WTC11 (cell line): ENCODE results near the gene MECR. TPM values are rescaled to one million over a fixed set of nuclear protein-coding genes. Genes with fewer than 3 reads are reported as not detected.

Experiments
- ATAC-seq: fragments of 200-7000 bp; cut with Tn5 transposase; 2 replicates; pipeline ENCODE4 v1.10.0; 2021; ENCODE audit warnings: mild to moderate bottlenecking, moderate library complexity
- CTCF ChIA-PET: fragments of 300-600 bp; sonication (Branson Sonifier 250); formaldehyde crosslinking; loops from one replicate; lab custom pipeline; 2021; ENCODE audit warnings: antibody characterized with exemption; lab: Charles Lee
- POLR2A ChIA-PET: fragments of 350-600 bp; sonication (Branson Sonifier 250); formaldehyde crosslinking; loops from one replicate; lab custom pipeline; 2021; ENCODE audit warnings: antibody characterized with exemption; lab: Charles Lee
- DNase-seq: peaks from one replicate; pipeline ENCODE4 v3.0.0; 2021; ENCODE audit warnings: low spot score
- H3K27ac Mint-ChIP-seq: 2 replicates; pipeline ENCODE4 v1.8.0; 2021; ENCODE audit warnings: mixed read lengths
- H3K27me3 Mint-ChIP-seq: 2 replicates; pipeline ENCODE4 v1.8.0; 2021; ENCODE audit warnings: low read depth, mild to moderate bottlenecking, moderate library complexity, mixed read lengths
- H3K36me3 Mint-ChIP-seq: 2 replicates; pipeline ENCODE4 v1.8.0; 2021; ENCODE audit warnings: mixed read lengths
- H3K4me1 Mint-ChIP-seq: 2 replicates; pipeline ENCODE4 v1.8.0; 2022; ENCODE audit warnings: mixed read lengths
- H3K4me3 Mint-ChIP-seq: 2 replicates; pipeline ENCODE4 v1.8.0; 2021; ENCODE audit warnings: mild to moderate bottlenecking, moderate library complexity, mixed read lengths
- H3K9me3 Mint-ChIP-seq: 2 replicates; pipeline ENCODE4 v1.8.0; 2021; ENCODE audit warnings: mixed read lengths
- FOXJ3 ChIP-seq: sonication (generic); formaldehyde crosslinking; IDR thresholded peaks from 2 replicates; pipeline ENCODE4 v1.9.0; 2021; ENCODE audit warnings: missing genetic modification reagents, mild to moderate bottlenecking, borderline replicate concordance
- FOXP1 ChIP-seq: sonication (generic); formaldehyde crosslinking; IDR thresholded peaks from 2 replicates; pipeline ENCODE4 v1.8.0; 2022; ENCODE audit warnings: missing genetic modification reagents, mild to moderate bottlenecking, moderate library complexity, borderline replicate concordance
- GABPB1 ChIP-seq: sonication (generic); formaldehyde crosslinking; IDR thresholded peaks from 2 replicates; pipeline ENCODE4 v1.8.1; 2023; ENCODE audit warnings: mild to moderate bottlenecking, missing genetic modification reagents
- IRF2 ChIP-seq: sonication (generic); formaldehyde crosslinking; IDR thresholded peaks from 2 replicates; pipeline ENCODE4 v1.8.0; 2022; ENCODE audit warnings: low read depth, missing genetic modification reagents, borderline replicate concordance
- JUN ChIP-seq: sonication (generic); formaldehyde crosslinking; IDR thresholded peaks from 2 replicates; pipeline ENCODE4 v1.8.0; 2023; ENCODE audit warnings: mild to moderate bottlenecking, missing genetic modification reagents
- KAT7 ChIP-seq: sonication (generic); formaldehyde crosslinking; IDR thresholded peaks from 2 replicates; pipeline ENCODE4 v1.8.1; 2023; ENCODE audit warnings: missing genetic modification reagents, mild to moderate bottlenecking, borderline replicate concordance
- MXD4 ChIP-seq: fragments of 250-450 bp; sonication (Bioruptor Pico); IDR thresholded peaks from 2 replicates; pipeline ENCODE4 v1.8.0; 2021; ENCODE audit warnings: mild to moderate bottlenecking, moderate library complexity, borderline replicate concordance
- MYBL2 ChIP-seq: sonication (generic); formaldehyde crosslinking; IDR thresholded peaks from 2 replicates; pipeline ENCODE4 v1.8.1; 2023; ENCODE audit warnings: mild to moderate bottlenecking, moderate library complexity, missing genetic modification reagents
- SMAD3 ChIP-seq: sonication (generic); formaldehyde crosslinking; IDR thresholded peaks from 2 replicates; pipeline ENCODE4 v1.8.0; 2022; ENCODE audit warnings: missing genetic modification reagents, mild to moderate bottlenecking, borderline replicate concordance
- SP1 ChIP-seq: sonication (generic); formaldehyde crosslinking; conservative IDR thresholded peaks from 2 replicates; pipeline ENCODE4 v1.8.1; 2022; ENCODE audit warnings: missing genetic modification reagents
- ZNF232 ChIP-seq: sonication (generic); formaldehyde crosslinking; IDR thresholded peaks from 2 replicates; pipeline ENCODE4 v1.8.0; 2022; ENCODE audit warnings: mild to moderate bottlenecking, missing genetic modification reagents
- ZNF263 ChIP-seq: sonication (generic); formaldehyde crosslinking; IDR thresholded peaks from 2 replicates; pipeline ENCODE4 v1.8.1; 2022; ENCODE audit warnings: low read depth, mild to moderate bottlenecking, moderate library complexity, missing genetic modification reagents
- ZNF671 ChIP-seq: fragments of 250-450 bp; sonication (Bioruptor Pico); IDR thresholded peaks from 2 replicates; pipeline ENCODE4 v1.8.0; 2021; ENCODE audit warnings: mild to moderate bottlenecking
- total RNA-seq: library from RNA; stranded (reverse); gene quantifications from 3 replicates; pipeline ENCODE4 v1.2.3, GENCODE V29; 2021
- TF ChIP-seq, protein P1 (sequence below): fragments of 250-450 bp; sonication (Bioruptor Pico); IDR thresholded peaks from 2 replicates; pipeline ENCODE4 v2.1.2; 2022; ENCODE audit warnings: mild to moderate bottlenecking, moderate library complexity
- TF ChIP-seq, protein P2 (sequence below): sonication (generic); formaldehyde crosslinking; IDR thresholded peaks from 2 replicates; pipeline ENCODE4 v1.8.0; 2022; ENCODE audit warnings: mild to moderate bottlenecking, missing genetic modification reagents
- TF ChIP-seq, protein P3 (sequence below): sonication (generic); formaldehyde crosslinking; IDR thresholded peaks from 2 replicates; pipeline ENCODE4 v1.8.1; 2023; ENCODE audit warnings: mild to moderate bottlenecking, missing genetic modification reagents, moderate library complexity
- TF ChIP-seq, protein P4 (sequence below): sonication (generic); formaldehyde crosslinking; IDR thresholded peaks from 2 replicates; pipeline ENCODE4 v1.8.0; 2023; ENCODE audit warnings: missing genetic modification reagents, mild to moderate bottlenecking, borderline replicate concordance
- TF ChIP-seq, protein P5 (sequence below): fragments of 200-600 bp; IDR thresholded peaks from 2 replicates; pipeline ENCODE4 v1.8.0; 2022; ENCODE audit warnings: antibody characterized with exemption

MECR gene
- total RNA-seq, 1 experiment from 2014 or later: 37.6 TPM

DNA sequence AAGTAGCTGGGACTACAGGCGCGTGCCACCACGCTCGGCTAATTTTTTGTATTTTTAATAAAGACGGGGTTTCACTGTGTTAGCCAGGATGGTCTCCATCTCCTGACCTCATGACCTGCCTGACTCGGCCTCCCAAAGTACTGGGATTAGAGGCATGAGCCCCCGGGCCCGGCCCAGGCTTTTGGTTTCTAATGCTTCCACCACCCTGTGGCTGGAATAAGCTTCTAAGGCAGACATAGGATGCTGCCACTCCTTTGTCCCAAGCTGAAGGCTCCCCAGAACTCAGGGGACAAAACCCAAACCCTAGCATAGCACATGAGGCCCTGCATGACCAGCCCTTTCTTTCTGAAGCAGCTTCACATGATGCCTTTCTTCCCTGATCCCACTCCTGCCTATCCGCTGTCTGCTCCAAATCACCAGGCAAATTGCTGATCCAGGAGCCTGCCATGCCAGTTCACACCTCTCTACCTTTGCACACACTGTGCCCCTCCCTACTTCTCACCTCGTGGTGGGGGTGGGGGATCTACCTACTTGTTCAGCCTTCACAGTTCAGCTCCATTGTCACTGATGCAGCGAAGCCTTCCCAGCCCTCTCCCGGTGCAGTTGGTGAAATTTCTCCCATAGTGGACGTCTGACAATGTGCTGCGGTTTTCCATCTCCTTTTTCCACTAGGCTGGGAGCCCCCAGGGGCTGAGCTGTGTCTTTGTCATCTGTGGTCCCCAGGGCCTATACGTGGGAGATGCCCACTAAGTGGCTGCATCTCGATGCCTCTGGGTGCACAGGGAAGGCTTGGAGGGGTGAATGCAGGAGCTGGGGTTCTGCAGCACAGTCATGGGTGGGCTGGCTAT lies 12.5 kb upstream of the MECR start:
- Mint-ChIP-seq H3K4me1 (peaks cover 39% of the 10 kb centered on the region), H3K36me3 (no peaks in the 10 kb centered on the region), H3K9me3 (no peaks in the 10 kb centered on the region), H3K27ac (no peak overlapping the region), H3K4me3 (no peak overlapping the region), H3K27me3 (peaks cover 17% of the 10 kb centered on the region)
- TF ChIP-seq ZNF263 (CRISPR knock-in tag): no peak
- TF ChIP-seq, protein P1, sequence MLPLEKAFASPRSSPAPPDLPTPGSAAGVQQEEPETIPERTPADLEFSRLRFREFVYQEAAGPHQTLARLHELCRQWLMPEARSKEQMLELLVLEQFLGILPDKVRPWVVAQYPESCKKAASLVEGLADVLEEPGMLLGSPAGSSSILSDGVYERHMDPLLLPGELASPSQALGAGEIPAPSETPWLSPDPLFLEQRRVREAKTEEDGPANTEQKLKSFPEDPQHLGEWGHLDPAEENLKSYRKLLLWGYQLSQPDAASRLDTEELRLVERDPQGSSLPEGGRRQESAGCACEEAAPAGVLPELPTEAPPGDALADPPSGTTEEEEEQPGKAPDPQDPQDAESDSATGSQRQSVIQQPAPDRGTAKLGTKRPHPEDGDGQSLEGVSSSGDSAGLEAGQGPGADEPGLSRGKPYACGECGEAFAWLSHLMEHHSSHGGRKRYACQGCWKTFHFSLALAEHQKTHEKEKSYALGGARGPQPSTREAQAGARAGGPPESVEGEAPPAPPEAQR: no peak
- TF ChIP-seq, protein P2, sequence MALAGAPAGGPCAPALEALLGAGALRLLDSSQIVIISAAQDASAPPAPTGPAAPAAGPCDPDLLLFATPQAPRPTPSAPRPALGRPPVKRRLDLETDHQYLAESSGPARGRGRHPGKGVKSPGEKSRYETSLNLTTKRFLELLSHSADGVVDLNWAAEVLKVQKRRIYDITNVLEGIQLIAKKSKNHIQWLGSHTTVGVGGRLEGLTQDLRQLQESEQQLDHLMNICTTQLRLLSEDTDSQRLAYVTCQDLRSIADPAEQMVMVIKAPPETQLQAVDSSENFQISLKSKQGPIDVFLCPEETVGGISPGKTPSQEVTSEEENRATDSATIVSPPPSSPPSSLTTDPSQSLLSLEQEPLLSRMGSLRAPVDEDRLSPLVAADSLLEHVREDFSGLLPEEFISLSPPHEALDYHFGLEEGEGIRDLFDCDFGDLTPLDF: no peak
- no peak for TF ChIP-seq SP1
- TF ChIP-seq ZNF671 (CRISPR knock-in tag): no peak
- no peak for TF ChIP-seq JUN (CRISPR knock-in tag)
- no peak for ATAC-seq
- ChIA-PET POLR2A (interaction anchor here (0.8 kb wide), 1 partner anchor 9 kb away, joined by 3 read pairs; no protein-coding TSS in a partner anchor), CTCF (interaction anchor here (1.3 to 1.6 kb wide), 6 partner anchors 9 to 153 kb away, joined by 3 to 7 read pairs (median 3); no protein-coding TSS in a partner anchor)
- no peak for DNase-seq

DNA sequence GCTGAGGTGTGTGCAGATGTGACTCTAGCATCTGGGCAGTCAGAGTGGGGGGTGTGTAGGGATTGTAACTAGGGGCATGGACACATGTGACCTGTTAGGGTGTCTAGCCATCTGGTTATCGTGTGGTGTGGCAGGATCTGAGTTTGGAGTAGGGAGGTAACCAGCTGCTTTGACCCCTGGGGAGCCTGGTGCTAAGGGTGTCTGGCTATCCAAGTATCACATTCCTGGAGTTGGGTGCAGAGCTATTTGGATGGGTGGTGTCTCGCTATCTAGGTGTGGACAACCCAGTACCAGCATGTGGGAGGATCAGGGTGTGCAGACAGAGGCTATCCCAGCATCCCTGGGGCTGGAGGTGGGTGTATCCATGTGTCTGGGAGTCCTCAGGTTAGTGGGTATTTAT lies 10.3 kb upstream of the MECR start:
- DNase-seq (no peak), ATAC-seq (no peak)
- Mint-ChIP-seq H3K27ac (no peak overlapping the region), H3K9me3 (no peaks in the 10 kb centered on the region), H3K36me3 (no peaks in the 10 kb centered on the region), H3K4me3 (no peak overlapping the region), H3K27me3 (peaks cover 32% of the 10 kb centered on the region), H3K4me1 (peaks cover 34% of the 10 kb centered on the region)
- TF ChIP-seq FOXJ3 (CRISPR knock-in tag) (no peak), MXD4 (no peak), SMAD3 (CRISPR knock-in tag) (no peak), IRF2 (no peak), ZNF232 (CRISPR knock-in tag) (no peak), FOXP1 (CRISPR knock-in tag) (no peak), MYBL2 (CRISPR knock-in tag) (no peak), KAT7 (CRISPR knock-in tag) (no peak), GABPB1 (CRISPR knock-in tag) (no peak)
- TF ChIP-seq, protein P3, sequence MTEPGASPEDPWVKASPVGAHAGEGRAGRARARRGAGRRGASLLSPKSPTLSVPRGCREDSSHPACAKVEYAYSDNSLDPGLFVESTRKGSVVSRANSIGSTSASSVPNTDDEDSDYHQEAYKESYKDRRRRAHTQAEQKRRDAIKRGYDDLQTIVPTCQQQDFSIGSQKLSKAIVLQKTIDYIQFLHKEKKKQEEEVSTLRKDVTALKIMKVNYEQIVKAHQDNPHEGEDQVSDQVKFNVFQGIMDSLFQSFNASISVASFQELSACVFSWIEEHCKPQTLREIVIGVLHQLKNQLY (CRISPR knock-in tag): no peak
- TF ChIP-seq, protein P4, sequence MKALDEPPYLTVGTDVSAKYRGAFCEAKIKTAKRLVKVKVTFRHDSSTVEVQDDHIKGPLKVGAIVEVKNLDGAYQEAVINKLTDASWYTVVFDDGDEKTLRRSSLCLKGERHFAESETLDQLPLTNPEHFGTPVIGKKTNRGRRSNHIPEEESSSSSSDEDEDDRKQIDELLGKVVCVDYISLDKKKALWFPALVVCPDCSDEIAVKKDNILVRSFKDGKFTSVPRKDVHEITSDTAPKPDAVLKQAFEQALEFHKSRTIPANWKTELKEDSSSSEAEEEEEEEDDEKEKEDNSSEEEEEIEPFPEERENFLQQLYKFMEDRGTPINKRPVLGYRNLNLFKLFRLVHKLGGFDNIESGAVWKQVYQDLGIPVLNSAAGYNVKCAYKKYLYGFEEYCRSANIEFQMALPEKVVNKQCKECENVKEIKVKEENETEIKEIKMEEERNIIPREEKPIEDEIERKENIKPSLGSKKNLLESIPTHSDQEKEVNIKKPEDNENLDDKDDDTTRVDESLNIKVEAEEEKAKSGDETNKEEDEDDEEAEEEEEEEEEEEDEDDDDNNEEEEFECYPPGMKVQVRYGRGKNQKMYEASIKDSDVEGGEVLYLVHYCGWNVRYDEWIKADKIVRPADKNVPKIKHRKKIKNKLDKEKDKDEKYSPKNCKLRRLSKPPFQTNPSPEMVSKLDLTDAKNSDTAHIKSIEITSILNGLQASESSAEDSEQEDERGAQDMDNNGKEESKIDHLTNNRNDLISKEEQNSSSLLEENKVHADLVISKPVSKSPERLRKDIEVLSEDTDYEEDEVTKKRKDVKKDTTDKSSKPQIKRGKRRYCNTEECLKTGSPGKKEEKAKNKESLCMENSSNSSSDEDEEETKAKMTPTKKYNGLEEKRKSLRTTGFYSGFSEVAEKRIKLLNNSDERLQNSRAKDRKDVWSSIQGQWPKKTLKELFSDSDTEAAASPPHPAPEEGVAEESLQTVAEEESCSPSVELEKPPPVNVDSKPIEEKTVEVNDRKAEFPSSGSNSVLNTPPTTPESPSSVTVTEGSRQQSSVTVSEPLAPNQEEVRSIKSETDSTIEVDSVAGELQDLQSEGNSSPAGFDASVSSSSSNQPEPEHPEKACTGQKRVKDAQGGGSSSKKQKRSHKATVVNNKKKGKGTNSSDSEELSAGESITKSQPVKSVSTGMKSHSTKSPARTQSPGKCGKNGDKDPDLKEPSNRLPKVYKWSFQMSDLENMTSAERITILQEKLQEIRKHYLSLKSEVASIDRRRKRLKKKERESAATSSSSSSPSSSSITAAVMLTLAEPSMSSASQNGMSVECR (CRISPR knock-in tag): no peak
- TF ChIP-seq, protein P5, sequence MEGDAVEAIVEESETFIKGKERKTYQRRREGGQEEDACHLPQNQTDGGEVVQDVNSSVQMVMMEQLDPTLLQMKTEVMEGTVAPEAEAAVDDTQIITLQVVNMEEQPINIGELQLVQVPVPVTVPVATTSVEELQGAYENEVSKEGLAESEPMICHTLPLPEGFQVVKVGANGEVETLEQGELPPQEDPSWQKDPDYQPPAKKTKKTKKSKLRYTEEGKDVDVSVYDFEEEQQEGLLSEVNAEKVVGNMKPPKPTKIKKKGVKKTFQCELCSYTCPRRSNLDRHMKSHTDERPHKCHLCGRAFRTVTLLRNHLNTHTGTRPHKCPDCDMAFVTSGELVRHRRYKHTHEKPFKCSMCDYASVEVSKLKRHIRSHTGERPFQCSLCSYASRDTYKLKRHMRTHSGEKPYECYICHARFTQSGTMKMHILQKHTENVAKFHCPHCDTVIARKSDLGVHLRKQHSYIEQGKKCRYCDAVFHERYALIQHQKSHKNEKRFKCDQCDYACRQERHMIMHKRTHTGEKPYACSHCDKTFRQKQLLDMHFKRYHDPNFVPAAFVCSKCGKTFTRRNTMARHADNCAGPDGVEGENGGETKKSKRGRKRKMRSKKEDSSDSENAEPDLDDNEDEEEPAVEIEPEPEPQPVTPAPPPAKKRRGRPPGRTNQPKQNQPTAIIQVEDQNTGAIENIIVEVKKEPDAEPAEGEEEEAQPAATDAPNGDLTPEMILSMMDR: no peak
- ChIA-PET CTCF (interaction anchor here (0.7 to 3.5 kb wide), 6 partner anchors 9 to 327 kb away, joined by 3 to 30 read pairs (median 8); partner anchors contain the start of gene EPB41), POLR2A (interaction anchor here (1.9 kb wide), 1 partner anchor 9 kb away, joined by 9 read pairs; no protein-coding TSS in a partner anchor)
